Mesenchymal stem cell (in vitro differentiated cells and primary cell): ENCODE results near the gene HELZ2.
A peak's percentile ranks its signal among the peaks of the same experiment; 100 is the strongest.

Experiments used
- DNase-seq: peaks from one replicate; pipeline ENCODE4 v3.0.0-alpha.2; 2013
- H2AFZ ChIP-seq: one replicate; pipeline ENCODE4 v1.6.1; 2013; ENCODE audit warnings: low read depth, mild to moderate bottlenecking, control low read depth, inconsistent platforms, low read length, moderate library complexity
- H2AK5ac ChIP-seq: 2 replicates; pipeline ENCODE4 v1.6.1; 2013; ENCODE audit warnings: low read length, moderate library complexity, mild to moderate bottlenecking, inconsistent platforms; ENCODE audit not compliant: severe bottlenecking
- H2BK120ac ChIP-seq: one replicate; pipeline ENCODE4 v1.6.1; 2013; ENCODE audit warnings: low read depth, mild to moderate bottlenecking, inconsistent platforms, low read length, moderate library complexity
- H2BK12ac ChIP-seq, 2 experiments: one replicate each; pipeline ENCODE4 v1.6.1; 2013; ENCODE audit warnings: inconsistent platforms in 2 of 2, low read length in 2 of 2, mild to moderate bottlenecking in 2 of 2, moderate library complexity in 2 of 2, control low read depth in 1 of 2
- H2BK15ac ChIP-seq: one replicate; pipeline ENCODE4 v1.6.1; 2013; ENCODE audit warnings: mild to moderate bottlenecking, low read depth, inconsistent platforms; ENCODE audit not compliant: poor library complexity, severe bottlenecking
- H2BK5ac ChIP-seq: 2 replicates; pipeline ENCODE4 v1.6.1; 2013; ENCODE audit warnings: low read depth, mild to moderate bottlenecking, low read length, control low read depth, inconsistent platforms; ENCODE audit not compliant: poor library complexity, severe bottlenecking
- H3K14ac ChIP-seq, 2 experiments: one replicate each; pipeline ENCODE4 v1.6.1; 2013; ENCODE audit warnings: inconsistent platforms in 2 of 2, low read length in 2 of 2, control low read depth in 1 of 2, mild to moderate bottlenecking in 1 of 2, moderate library complexity in 1 of 2
- H3K18ac ChIP-seq, 2 experiments: one replicate each; pipeline ENCODE4 v1.6.1; 2013; ENCODE audit warnings: inconsistent platforms in 2 of 2, low read length in 2 of 2, control low read depth in 1 of 2, low read depth in 1 of 2, mild to moderate bottlenecking in 1 of 2
- H3K23ac ChIP-seq, 2 experiments: one replicate each; pipeline ENCODE4 v1.6.1; 2013; ENCODE audit warnings: inconsistent platforms in 2 of 2, low read length in 2 of 2, mild to moderate bottlenecking in 2 of 2, moderate library complexity in 2 of 2, control low read depth in 1 of 2
- H3K27ac ChIP-seq: 2 replicates; pipeline ENCODE4 v1.5.1; 2013; ENCODE audit warnings: mild to moderate bottlenecking, moderate library complexity, low read length, control low read depth, inconsistent platforms; ENCODE audit not compliant: poor library complexity, severe bottlenecking
- H3K27me3 ChIP-seq, 2 experiments: 2 replicates each; pipeline versions ENCODE4 v1.6.1 to v1.7.0; 2013; ENCODE audit warnings: low read length in 2 of 2, mild to moderate bottlenecking in 2 of 2, moderate library complexity in 2 of 2, control low read depth in 1 of 2, inconsistent platforms in 1 of 2; ENCODE audit not compliant: control insufficient read depth in 1 of 2, insufficient read depth in 1 of 2
- H3K36me3 ChIP-seq, 2 experiments: 2 replicates each; pipeline versions ENCODE4 v1.6.1 to v1.7.0; 2013; ENCODE audit warnings: low read length in 2 of 2, control low read depth in 1 of 2, inconsistent platforms in 1 of 2, low read depth in 1 of 2, mild to moderate bottlenecking in 1 of 2; ENCODE audit not compliant: insufficient read depth in 2 of 2, control insufficient read depth in 1 of 2
- H3K4ac ChIP-seq, 2 experiments: one replicate each; pipeline ENCODE4 v1.6.1; 2013; ENCODE audit warnings: inconsistent platforms in 2 of 2, low read length in 2 of 2, mild to moderate bottlenecking in 2 of 2, moderate library complexity in 2 of 2, control low read depth in 1 of 2, low read depth in 1 of 2
- H3K4me1 ChIP-seq: 2 replicates; pipeline ENCODE4 v1.6.1; 2013; ENCODE audit warnings: low read depth, low read length, control low read depth; ENCODE audit not compliant: control insufficient read depth, insufficient read depth
- H3K4me2 ChIP-seq: 2 replicates; pipeline ENCODE4 v1.6.1; 2013; ENCODE audit warnings: low read length, mild to moderate bottlenecking, inconsistent platforms; ENCODE audit not compliant: poor library complexity, severe bottlenecking
- H3K4me3 ChIP-seq, 2 experiments: 2 replicates each; pipeline versions ENCODE4 v1.5.1 to v1.7.0; 2013; ENCODE audit warnings: low read length in 2 of 2, mild to moderate bottlenecking in 2 of 2, control low read depth in 1 of 2, low read depth in 1 of 2; ENCODE audit not compliant: insufficient read depth in 1 of 2
- H3K79me1 ChIP-seq: replicated peaks from 2 replicates; pipeline ENCODE4 v1.6.1; 2013; ENCODE audit warnings: mild to moderate bottlenecking, control low read depth, low read length, inconsistent platforms; ENCODE audit not compliant: poor library complexity, severe bottlenecking
- H3K9ac ChIP-seq: 2 replicates; pipeline ENCODE4 v1.7.0; 2013; ENCODE audit warnings: mild to moderate bottlenecking, low read length, moderate library complexity
- H3K9me3 ChIP-seq: 2 replicates; pipeline ENCODE4 v1.7.0; 2013; ENCODE audit warnings: mild to moderate bottlenecking, low read length; ENCODE audit not compliant: control insufficient read depth
- H4K8ac ChIP-seq: one replicate; pipeline ENCODE4 v1.6.1; 2013; ENCODE audit warnings: inconsistent platforms, mild to moderate bottlenecking, low read length, moderate library complexity
- H4K91ac ChIP-seq: one replicate; pipeline ENCODE4 v1.6.1; 2013; ENCODE audit warnings: mild to moderate bottlenecking, low read length, inconsistent platforms
- WGBS: methylation state at CpG from one replicate; pipeline ENCODE4 v1.1.7; 2013; ENCODE audit warnings: mixed read lengths; 5-methylcytosine and 5-hydroxymethylcytosine counted together

The HELZ2 gene

GRCh38 chr20:63592661-63593060 is 18.6 kb upstream of the HELZ2 start:
- peaks cover 37 to 90% of the 10 kb centered on the region in 2 experiments for H3K36me3 ChIP-seq
- no peak overlapping the region for H2BK15ac ChIP-seq
- H3K27ac ChIP-seq = no peak overlapping the region
- H3K27me3 ChIP-seq = no peaks in the 10 kb centered on the region
- no peak overlapping the region for H3K14ac ChIP-seq
- no peak overlapping the region for H2BK12ac ChIP-seq
- DNase-seq = no peak
- no peak overlapping the region for H3K23ac ChIP-seq
- no peak overlapping the region for H3K4ac ChIP-seq
- H3K4me3 ChIP-seq = no peak overlapping the region
- H2AK5ac ChIP-seq = no peak overlapping the region
- H3K79me1 ChIP-seq = peaks cover 5% of the 10 kb centered on the region
- no peak overlapping the region for H3K4me2 ChIP-seq
- no peak overlapping the region for H3K9ac ChIP-seq
- H2AFZ ChIP-seq = no peak overlapping the region
- no peak overlapping the region for H3K18ac ChIP-seq
- H4K8ac ChIP-seq = no peak overlapping the region
- no peaks in the 10 kb centered on the region for H3K9me3 ChIP-seq
- H2BK5ac ChIP-seq = no peak overlapping the region
- H3K4me1 ChIP-seq = peaks cover 6% of the 10 kb centered on the region
- H4K91ac ChIP-seq = no peak overlapping the region
- 97% methylated on average over 12 of the region's 13 CpGs for WGBS
- H2BK120ac ChIP-seq = no peak overlapping the region

DNA sequence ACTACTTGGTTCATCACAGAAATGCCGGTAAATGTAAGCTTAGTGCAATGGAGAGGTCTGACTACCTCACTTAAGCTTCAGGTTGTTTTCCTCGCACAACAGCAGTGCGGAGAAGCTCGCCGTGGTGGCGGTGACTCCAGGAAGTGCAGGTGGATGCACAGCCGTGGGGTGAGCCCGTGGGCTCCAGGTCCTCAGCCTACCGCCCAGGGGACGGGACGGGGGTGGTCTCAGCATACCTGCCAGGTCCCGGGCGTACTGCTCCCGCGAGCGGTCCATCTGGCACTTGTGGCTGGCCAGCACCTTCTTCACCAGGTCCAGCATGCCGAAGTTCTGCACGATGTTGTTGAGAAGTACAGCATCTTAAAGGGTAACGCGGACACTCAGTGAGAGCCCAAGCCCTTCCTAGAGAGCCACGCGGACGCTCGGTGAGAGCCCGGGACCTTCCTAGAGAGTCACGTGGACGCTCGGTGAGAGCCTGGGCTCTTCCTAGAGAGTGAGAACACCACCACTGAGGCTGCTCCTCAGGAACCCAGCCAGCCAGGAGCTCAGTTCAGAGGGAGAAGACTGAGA is 17.8 kb upstream of the HELZ2 start:
- no peak overlapping the region for H3K23ac ChIP-seq
- H4K8ac ChIP-seq = no peak overlapping the region
- H3K9me3 ChIP-seq = no peaks in the 10 kb centered on the region
- H3K27me3 ChIP-seq = no peaks in the 10 kb centered on the region
- peaks cover 6% of the 10 kb centered on the region for H3K4me1 ChIP-seq
- H3K79me1 ChIP-seq = peaks cover 5% of the 10 kb centered on the region
- no peak overlapping the region for H3K27ac ChIP-seq
- H2BK120ac ChIP-seq = no peak overlapping the region
- no peak overlapping the region for H4K91ac ChIP-seq
- H3K9ac ChIP-seq = no peak overlapping the region
- no peak overlapping the region for H2AK5ac ChIP-seq
- no peak overlapping the region for H2BK12ac ChIP-seq
- no peak overlapping the region for H3K4me3 ChIP-seq
- WGBS = 98% methylated on average over 28 of the region's 28 CpGs
- H3K4me2 ChIP-seq = no peak overlapping the region
- H2BK5ac ChIP-seq = no peak overlapping the region
- H3K18ac ChIP-seq = no peak overlapping the region
- H2AFZ ChIP-seq = no peak overlapping the region
- H3K4ac ChIP-seq = no peak overlapping the region
- no peak overlapping the region for H2BK15ac ChIP-seq
- peaks cover 33 to 92% of the 10 kb centered on the region in 2 experiments for H3K36me3 ChIP-seq
- no peak overlapping the region for H3K14ac ChIP-seq
- no peak for DNase-seq

DNA sequence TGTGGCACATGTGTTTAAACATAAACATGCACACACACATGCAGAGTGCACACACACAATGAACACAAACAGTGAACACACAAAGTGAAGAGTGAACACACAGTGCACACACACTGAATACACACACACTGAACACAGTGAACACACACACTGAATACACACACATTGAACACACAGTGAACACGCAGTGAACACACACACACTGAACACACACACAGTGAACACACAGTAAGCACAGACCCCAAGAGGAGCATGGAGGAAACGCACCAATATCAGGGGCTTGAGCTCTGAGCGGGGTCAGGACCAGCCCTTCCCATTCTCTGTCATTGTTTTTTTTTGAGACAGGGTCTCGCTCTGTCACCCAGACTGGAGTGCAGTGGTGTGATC is 17.1 kb upstream of the HELZ2 start:
- Histone ChIP-seq H3K18ac (no peak overlapping the region), H2BK5ac (no peak overlapping the region), H3K9me3 (no peaks in the 10 kb centered on the region), H3K27me3 (no peaks in the 10 kb centered on the region), H4K8ac (no peak overlapping the region), H3K4me2 (no peak overlapping the region), H2BK15ac (no peak overlapping the region), H2AK5ac (no peak overlapping the region), H3K4me3 (no peak overlapping the region), H3K79me1 (peaks cover 3% of the 10 kb centered on the region), H4K91ac (no peak overlapping the region), H3K9ac (no peak overlapping the region), H2AFZ (no peak overlapping the region), H3K23ac (no peak overlapping the region), H3K4me1 (peaks cover 6% of the 10 kb centered on the region), H3K36me3 (peaks cover 33 to 90% of the 10 kb centered on the region in 2 experiments), H3K14ac (no peak overlapping the region), H2BK120ac (no peak overlapping the region), H3K27ac (no peak overlapping the region), H3K4ac (no peak overlapping the region), H2BK12ac (no peak overlapping the region)
- 95% methylated on average over 4 of the region's 4 CpGs for WGBS
- no peak for DNase-seq

- Histone ChIP-seq H3K23ac (no peak overlapping the region), H3K79me1 (peaks cover 3% of the 10 kb centered on the region), H3K9ac (no peak overlapping the region), H3K4me1 (peaks cover 6% of the 10 kb centered on the region), H3K18ac (no peak overlapping the region), H3K14ac (no peak overlapping the region), H2BK15ac (no peak overlapping the region), H2AFZ (no peak overlapping the region), H4K91ac (peak overlapping the region; percentile 22), H3K9me3 (no peaks in the 10 kb centered on the region), H2AK5ac (no peak overlapping the region), H3K27ac (no peak overlapping the region), H3K4ac (no peak overlapping the region), H3K4me3 (no peak overlapping the region), H2BK12ac (no peak overlapping the region), H3K27me3 (peaks cover 0 to 6% of the 10 kb centered on the region in 2 experiments), H3K4me2 (no peak overlapping the region), H2BK120ac (no peak overlapping the region), H3K36me3 (peaks cover 31 to 83% of the 10 kb centered on the region in 2 experiments), H4K8ac (no peak overlapping the region), H2BK5ac (no peak overlapping the region)
- 96% methylated on average over 51 of the region's 52 CpGs for WGBS
- DNase-seq = no peak
Observed at GRCh38 chr20:63590218-63591146, 16.4 kb upstream of the HELZ2 start.
